HG03039 (cell line): ENCODE data around the gene ACSF3.
"Not testable (repeated sequence)": the region's sequence is repeated elsewhere in the genome, so short reads cannot be mapped to it uniquely, and the experiment has no call there.

Experiments used
- ATAC-seq: cut with Tn5 transposase; IDR thresholded peaks from one replicate; pipeline ENCODE4 v1.9.1; 2021; ENCODE audit warnings: mild to moderate bottlenecking, moderate library complexity; ENCODE audit not compliant: unreplicated experiment

Gene ACSF3

GRCh38 chr16:89156740-89157645 lies 63.3 kb downstream of the ACSF3 start:
- no peak for ATAC-seq

GRCh38 chr16:89157778-89158177 lies 64.1 kb downstream of the ACSF3 start:
- no peak for ATAC-seq

- ATAC-seq, result no peak
Observed at GRCh38 chr16:89159066-89159849, 65.6 kb downstream of the ACSF3 start.

GRCh38 chr16:89159850-89160354 lies 66.2 kb downstream of the ACSF3 start:
- ATAC-seq, result no peak

GRCh38 chr16:89160977-89161701 lies 67.5 kb downstream of the ACSF3 start:
- no peak for ATAC-seq

GRCh38 chr16:89161763-89162713 lies 68.4 kb downstream of the ACSF3 start:
- ATAC-seq, result no peak

GRCh38 chr16:89163297-89163696 lies 69.6 kb downstream of the ACSF3 start:
- ATAC-seq, result no peak

- ATAC-seq, result no peak
Observed at GRCh38 chr16:89164436-89164835, 70.8 kb downstream of the ACSF3 start.

- no peak for ATAC-seq
Observed at GRCh38 chr16:89164847-89165680, 71.4 kb downstream of the ACSF3 start.

- not testable (repeated sequence) for ATAC-seq
Observed at GRCh38 chr16:89165681-89165979, 72.0 kb downstream of the ACSF3 start.

GRCh38 chr16:89166696-89167424 lies 73.2 kb downstream of the ACSF3 start:
- no peak for ATAC-seq

- ATAC-seq, result no peak
Observed at GRCh38 chr16:89167425-89167941, 73.8 kb downstream of the ACSF3 start.

GRCh38 chr16:89168381-89169189 lies 74.9 kb downstream of the ACSF3 start:
- no peak for ATAC-seq

- ATAC-seq, result no peak
Observed at GRCh38 chr16:89169778-89170177, 76.1 kb downstream of the ACSF3 start.

- no peak for ATAC-seq
Observed at GRCh38 chr16:89170346-89171215, 76.9 kb downstream of the ACSF3 start.
